ENCODE results near the gene VSIG10.
A peak's percentile ranks its signal among the peaks of the same experiment; 100 is the strongest.

The VSIG10 gene

DNA sequence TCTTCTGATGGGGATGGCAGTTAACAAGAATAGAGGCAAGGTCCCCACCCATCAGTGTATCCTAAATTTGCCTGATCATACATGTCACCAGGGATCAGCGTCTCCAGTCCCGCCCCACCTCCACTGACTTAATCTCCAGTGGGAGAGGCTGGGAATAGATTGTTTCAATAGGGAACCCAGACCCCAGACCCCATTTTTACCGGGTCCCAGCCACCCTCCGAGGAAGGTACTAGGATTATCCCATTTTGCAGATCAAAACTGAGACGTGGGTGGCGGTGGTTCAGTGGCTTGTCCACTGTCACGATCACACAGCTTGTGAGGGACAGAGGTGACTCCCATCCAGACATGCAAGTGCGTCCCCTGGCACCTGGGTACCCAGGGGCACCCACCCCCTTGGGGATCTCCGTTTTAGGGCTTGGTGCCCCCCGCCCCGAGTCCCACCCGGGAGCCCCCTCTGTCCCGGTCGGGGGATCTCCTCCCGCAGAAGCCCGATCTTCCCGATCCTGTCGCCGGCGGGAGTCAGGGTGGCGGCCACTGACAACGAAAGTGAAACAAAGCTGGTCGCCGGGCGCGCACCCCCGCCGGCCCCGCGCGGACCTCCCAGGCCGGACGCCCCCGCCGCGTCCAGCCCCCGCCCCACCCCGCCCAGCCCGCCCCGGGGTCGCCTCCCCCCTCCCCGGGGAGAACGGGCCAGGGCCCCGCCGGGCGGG, 43.4 kb downstream of the VSIG10 start:
- peak; percentile 51 for DNase-seq (ENCODE audit: low spot score)

- peak; percentile 47 for DNase-seq (ENCODE audit: low spot score)
Measured at GRCh38 chr12:118059341-118060191, 44.2 kb downstream of the VSIG10 start.

GRCh38 chr12:118058881-118059280, 44.9 kb downstream of the VSIG10 start:
- no peak for DNase-seq (ENCODE audit: low spot score)

- no peak for DNase-seq (ENCODE audit: low spot score)
Measured at GRCh38 chr12:118058227-118058626, 45.6 kb downstream of the VSIG10 start.

DNA sequence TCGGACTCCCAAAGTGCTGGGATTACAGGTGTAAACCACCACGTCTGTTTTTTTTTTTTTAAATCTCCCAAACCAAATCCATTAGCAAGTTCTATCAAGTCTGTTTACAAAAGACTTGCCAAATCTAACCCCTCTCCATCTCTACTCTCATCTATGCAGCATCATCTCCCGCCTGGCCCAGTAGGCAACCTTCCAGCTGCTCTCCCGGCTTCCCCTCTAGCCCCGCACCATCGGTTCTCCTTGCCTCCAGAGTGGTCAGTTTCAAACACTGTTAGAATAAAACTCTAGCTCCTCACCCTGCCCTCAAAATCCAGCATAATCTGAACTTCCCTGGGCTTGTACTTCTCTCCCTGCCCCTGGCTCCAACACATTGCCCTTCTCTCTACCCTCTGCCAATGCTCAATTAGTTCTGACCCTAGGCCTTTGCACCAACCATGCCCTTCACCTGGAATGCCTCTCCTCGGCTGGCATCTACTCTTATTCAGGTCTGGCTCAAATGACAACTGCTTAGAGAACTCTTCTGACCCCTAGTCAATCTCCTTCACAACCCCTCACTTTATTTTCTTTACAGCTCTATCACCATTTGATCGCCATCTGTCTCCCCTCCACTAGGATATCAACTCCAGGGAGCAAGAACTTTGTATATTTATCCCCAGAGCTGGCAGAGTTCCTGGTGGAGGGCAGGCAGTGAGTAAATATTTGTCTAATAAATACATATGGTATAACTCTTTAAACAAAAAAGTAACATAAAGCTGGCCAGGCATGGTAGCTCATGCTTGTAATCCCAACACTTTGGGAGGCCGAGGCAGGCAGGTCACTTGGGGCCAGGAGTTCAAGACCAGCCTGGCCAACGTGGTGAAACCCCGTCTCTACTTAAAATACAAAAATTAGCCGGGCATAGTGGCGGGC, 47.7 kb downstream of the VSIG10 start:
- DNase-seq (ENCODE audit: low spot score): no peak

DNA sequence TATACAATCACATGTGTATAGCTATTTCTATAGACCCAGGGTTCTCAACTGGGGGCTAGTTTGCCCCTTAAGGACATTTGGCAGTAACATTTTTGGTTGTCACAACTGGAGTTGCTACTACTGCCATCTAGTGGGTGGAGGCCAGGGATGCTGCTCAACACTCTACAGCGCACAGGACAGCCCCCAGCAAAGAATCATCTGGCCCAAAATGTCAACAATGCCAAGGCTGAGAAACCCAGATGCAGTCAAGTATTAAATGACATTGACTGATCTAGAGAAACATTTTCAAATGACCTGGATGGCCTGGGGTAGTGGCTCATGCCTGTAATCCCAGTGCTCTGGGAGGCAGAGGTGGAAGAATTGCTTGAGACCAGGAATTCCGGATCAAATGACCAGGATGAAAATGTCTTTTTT, 48.7 kb downstream of the VSIG10 start:
- no peak for DNase-seq (ENCODE audit: low spot score)

GRCh38 chr12:118053071-118053985, 50.5 kb downstream of the VSIG10 start:
- no peak for DNase-seq (ENCODE audit: low spot score)

DNA sequence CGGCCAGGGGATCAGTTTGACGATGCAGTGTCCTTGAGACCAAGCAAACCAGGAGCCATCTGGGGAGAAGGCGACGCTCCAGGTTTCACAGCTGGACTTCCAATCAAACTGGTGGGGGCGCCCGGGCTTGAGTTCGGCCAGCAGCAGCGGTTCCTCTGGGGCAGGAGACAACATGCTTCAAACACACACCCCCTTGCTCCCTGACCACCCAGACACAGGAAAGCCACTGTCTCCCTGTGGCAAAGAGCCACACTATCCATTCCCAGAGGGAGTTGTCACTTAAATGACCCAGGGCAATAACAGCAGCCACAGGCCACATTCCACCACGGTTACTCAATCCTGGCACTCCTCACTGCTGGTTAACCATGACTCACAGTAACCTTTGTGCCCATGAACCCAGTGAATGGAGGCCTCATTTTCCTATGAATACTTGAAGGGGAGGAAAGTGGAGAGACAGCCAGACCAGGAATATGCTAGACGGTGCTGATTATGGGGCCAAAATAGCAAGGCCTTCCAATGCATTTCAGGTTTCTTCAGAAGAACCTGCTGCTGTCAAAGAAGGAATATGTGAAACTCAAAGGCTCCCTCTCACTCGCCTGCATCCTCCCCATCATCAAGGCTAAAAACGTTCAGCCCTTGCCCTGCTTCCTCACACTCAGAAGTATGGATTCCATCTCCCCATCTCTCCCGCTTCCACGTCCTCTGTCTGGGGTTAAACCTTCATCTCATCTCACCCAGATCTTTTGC, 51.3 kb downstream of the VSIG10 start:
- peak; percentile 76 for DNase-seq (ENCODE audit: low spot score)

GRCh38 chr12:118050972-118051910, 52.6 kb downstream of the VSIG10 start:
- DNase-seq (ENCODE audit: low spot score): no peak

- DNase-seq (ENCODE audit: low spot score): no peak
Measured at GRCh38 chr12:118046430-118046829, 57.4 kb downstream of the VSIG10 start.

GRCh38 chr12:118044577-118044976, 59.2 kb downstream of the VSIG10 start:
- no peak for DNase-seq (ENCODE audit: low spot score)

GRCh38 chr12:118044075-118044474, 59.7 kb downstream of the VSIG10 start:
- DNase-seq (ENCODE audit: low spot score): no peak

GRCh38 chr12:118042091-118042490, 61.7 kb downstream of the VSIG10 start:
- no peak for DNase-seq (ENCODE audit: low spot score)

GRCh38 chr12:118038137-118038536, 65.7 kb downstream of the VSIG10 start:
- no peak for DNase-seq (ENCODE audit: low spot score)

DNA sequence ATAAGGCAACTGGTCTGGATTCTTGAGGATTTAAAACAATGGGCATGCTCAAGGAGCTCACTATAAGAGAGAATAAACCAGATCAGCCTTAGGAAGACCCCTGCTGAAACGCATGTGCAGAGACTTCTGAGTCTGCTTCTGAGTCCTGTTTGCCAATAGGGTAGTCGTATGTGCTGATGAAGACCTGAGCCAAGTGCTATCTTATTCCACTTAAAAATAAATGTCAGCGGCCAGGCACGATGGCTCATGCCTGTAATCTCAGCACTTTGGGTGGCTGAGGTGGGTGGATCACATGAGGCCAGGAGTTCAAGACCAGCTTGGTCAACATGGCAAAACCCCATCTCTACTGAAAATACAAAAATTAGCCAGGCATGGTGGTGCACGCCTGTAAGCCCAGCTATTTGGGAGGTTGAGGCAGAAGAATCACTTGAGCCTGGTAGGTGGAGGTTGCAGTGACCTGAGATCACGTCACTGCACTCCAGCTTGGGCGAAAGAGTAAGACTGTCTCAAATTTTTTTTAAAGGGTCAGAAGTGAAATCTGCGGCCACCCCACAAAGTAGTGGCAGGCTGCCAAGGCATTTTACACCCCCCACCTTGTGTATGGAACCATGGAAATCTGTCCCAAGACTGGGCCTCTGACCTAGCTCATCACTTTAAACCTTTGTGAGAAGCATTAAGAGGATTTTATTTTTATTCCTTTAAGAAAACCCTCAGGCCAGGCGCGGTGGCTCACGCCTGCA, 67.0 kb downstream of the VSIG10 start:
- DNase-seq (ENCODE audit: low spot score): no peak

DNA sequence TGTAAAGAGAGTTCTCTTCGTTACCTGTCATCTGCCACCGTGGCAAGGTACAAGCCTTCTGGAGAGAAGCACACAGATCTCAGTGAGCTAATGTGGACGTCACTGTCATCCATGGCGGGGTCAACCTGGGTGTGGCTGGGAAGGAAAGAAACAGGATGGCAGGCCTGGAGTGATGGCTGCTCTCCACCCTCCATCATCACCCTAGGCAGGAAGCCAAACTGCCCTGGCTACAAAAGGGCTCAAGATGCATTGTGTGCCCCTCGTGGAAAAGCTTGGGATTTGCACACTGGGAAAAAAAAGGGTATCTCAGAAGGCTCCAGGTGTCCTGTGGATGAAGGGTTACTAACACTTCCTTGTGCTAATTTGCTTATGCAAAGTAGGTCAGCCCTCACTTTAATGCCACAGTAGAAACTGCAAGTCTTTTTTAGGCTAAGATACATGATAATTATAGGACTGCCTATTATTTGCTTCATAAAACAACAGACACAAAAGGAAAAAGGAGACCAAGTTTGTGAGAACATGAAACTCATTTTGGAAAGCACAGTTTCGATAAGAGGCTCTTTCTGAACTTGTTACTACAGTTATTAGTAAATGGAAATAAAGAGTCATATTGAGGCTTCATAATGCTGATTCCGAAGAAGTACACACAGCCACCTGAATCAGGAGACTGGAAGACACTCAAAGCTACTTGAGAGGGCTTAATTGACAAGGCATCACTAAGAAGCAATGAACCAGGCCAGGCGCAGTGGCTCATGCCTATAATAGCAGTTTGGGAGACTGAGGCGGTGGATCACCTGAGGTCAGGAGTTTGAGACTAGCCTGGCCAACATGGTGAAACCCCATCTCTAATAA, 68.4 kb downstream of the VSIG10 start:
- DNase-seq (ENCODE audit: low spot score): peak; percentile 36

- DNase-seq (ENCODE audit: low spot score): peak; percentile 56
Measured at GRCh38 chr12:118034429-118035189, 69.2 kb downstream of the VSIG10 start.
